ENCODE measurements around the gene DLG2. TPM values are rescaled to one million over a fixed set of nuclear protein-coding genes. Genes with fewer than 3 reads are reported as not detected.

Gene DLG2
- total and polyA plus RNA-seq, 9 of the 15 experiments (the other 6 are each of a cell fraction or from before 2014, with no cell fraction given) = 0.52 to 1.6 (median 0.95) TPM

DNA sequence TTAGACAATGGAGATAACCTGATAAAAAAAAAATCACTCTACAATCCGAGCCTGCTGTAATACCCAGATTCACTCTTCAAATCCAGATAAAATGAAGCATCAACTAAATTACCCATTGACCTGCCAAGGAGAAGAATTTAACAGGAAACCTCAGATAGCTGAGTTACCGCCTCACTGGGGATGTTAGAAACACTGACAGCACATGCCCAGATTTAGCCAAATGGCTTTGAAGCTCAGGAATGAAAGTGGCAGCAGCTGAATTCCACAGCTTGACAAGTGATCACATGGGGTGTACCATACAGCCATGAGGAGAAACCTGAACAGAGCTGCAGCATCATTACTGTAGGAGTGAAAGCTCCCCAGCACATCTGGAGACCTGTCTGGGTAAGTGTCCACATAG, 807.6 kb downstream of the DLG2 start:
- ChIA-PET POLR2A (no interaction called here), CTCF (ENCODE audit: low intra/inter-chr PET ratio) (no interaction called here)
- Histone ChIP-seq H3K4me1 (replicated peaks in 1 of 2; ENCODE audit: control insufficient read depth in 2 of 2, insufficient read depth in 2 of 2, low read length in 2 of 2) (no peaks in the 10 kb centered on the region), H3K9me1 (ENCODE audit: control insufficient read depth, insufficient read depth, low read length) (no peaks in the 10 kb centered on the region), H3K79me2 (ENCODE audit: control insufficient read depth, insufficient read depth, low read length) (no peaks in the 10 kb centered on the region), H4K20me1 (replicated peaks; ENCODE audit: control insufficient read depth, insufficient read depth, low read length) (no peaks in the 10 kb centered on the region), H3K4me2 (ENCODE audit: insufficient read depth, low read length) (no peak overlapping the region), H3K9me3 (replicated peaks; ENCODE audit: control insufficient read depth, insufficient read depth, low read depth, low read length) (no peaks in the 10 kb centered on the region), H3K27ac (ENCODE audit: extremely low read depth, low read depth, low read length) (no peak overlapping the region), H3K9ac (ENCODE audit: insufficient read depth in 1 of 2, low read depth in 2 of 2, low read length in 2 of 2) (no peak overlapping the region), H2AFZ (ENCODE audit: low read depth, low read length) (no peak overlapping the region), H3K4me3 (no peak overlapping the region), H3K36me3 (ENCODE audit: control insufficient read depth, insufficient read depth, low read length) (no peaks in the 10 kb centered on the region), H3K27me3 (ENCODE audit: control insufficient read depth in 2 of 2, insufficient read depth in 2 of 2, low read length in 2 of 2) (no peaks in the 10 kb centered on the region)
- in situ Hi-C loops (cut with MboI) = no loop called here
- WGBS (ENCODE audit: insufficient coverage, low coverage, missing lambda C conversion rate) = 0% methylated on average over 2 of the region's 2 CpGs
- TF ChIP-seq PTTG1 (tag; IDR thresholded peaks at IDR 0.05; ENCODE audit: low read depth) (no peak), RBM14 (IDR thresholded peaks at IDR 0.05; ENCODE audit: borderline replicate concordance, insufficient read depth, low read depth, low read length) (no peak), LCOR (CRISPR knock-in tag; IDR thresholded peaks at IDR 0.05) (no peak), SP1 (CRISPR knock-in tag; IDR thresholded peaks at IDR 0.05) (no peak), FOSL1 (tag; conservative IDR thresholded peaks at IDR 0.05) (no peak)
- intact Hi-C loops (cut with micrococcal nuclease) = no loop called here
- DNase-seq (ENCODE audit: extremely low read depth in 1 of 4, low spot score in 3 of 4) (no peak), ATAC-seq (no peak), FAIRE-seq (no peak)
- BruUV-seq (replicated peaks) = no TSS peak

GRCh38 chr11:84819128-84819527, 808.0 kb downstream of the DLG2 start:
- DNase-seq (ENCODE audit: extremely low read depth in 1 of 4, low spot score in 3 of 4) = no peak
- Histone ChIP-seq H3K9me1 (ENCODE audit: control insufficient read depth, insufficient read depth, low read length) (no peaks in the 10 kb centered on the region), H3K27ac (ENCODE audit: extremely low read depth, low read depth, low read length) (no peak overlapping the region), H4K20me1 (replicated peaks; ENCODE audit: control insufficient read depth, insufficient read depth, low read length) (no peaks in the 10 kb centered on the region), H3K79me2 (ENCODE audit: control insufficient read depth, insufficient read depth, low read length) (no peaks in the 10 kb centered on the region), H3K4me3 (no peak overlapping the region), H3K4me2 (ENCODE audit: insufficient read depth, low read length) (no peak overlapping the region), H3K36me3 (ENCODE audit: control insufficient read depth, insufficient read depth, low read length) (no peaks in the 10 kb centered on the region), H3K27me3 (ENCODE audit: control insufficient read depth in 2 of 2, insufficient read depth in 2 of 2, low read length in 2 of 2) (no peaks in the 10 kb centered on the region), H2AFZ (ENCODE audit: low read depth, low read length) (no peak overlapping the region), H3K9me3 (replicated peaks; ENCODE audit: control insufficient read depth, insufficient read depth, low read depth, low read length) (no peaks in the 10 kb centered on the region), H3K4me1 (replicated peaks in 1 of 2; ENCODE audit: control insufficient read depth in 2 of 2, insufficient read depth in 2 of 2, low read length in 2 of 2) (no peaks in the 10 kb centered on the region), H3K9ac (ENCODE audit: insufficient read depth in 1 of 2, low read depth in 2 of 2, low read length in 2 of 2) (no peak overlapping the region)
- 0% methylated on average over 1 of the region's 1 CpG for WGBS (ENCODE audit: insufficient coverage, low coverage, missing lambda C conversion rate)
- in situ Hi-C loops (cut with MboI) (no loop called here), intact Hi-C loops (cut with micrococcal nuclease) (no loop called here)
- no peak for FAIRE-seq
- no peak for ATAC-seq
- BruUV-seq (replicated peaks) = no TSS peak
- CTCF ChIA-PET (ENCODE audit: low intra/inter-chr PET ratio) = no interaction called here
- POLR2A ChIA-PET = no interaction called here
- no peak for TF ChIP-seq ZFP30 (CRISPR knock-in tag; IDR thresholded peaks at IDR 0.05; ENCODE audit: borderline replicate concordance)
- TF ChIP-seq ATF3 (IDR thresholded peaks at IDR 0.05) = no peak
- no peak for TF ChIP-seq ATF3 (CRISPR knock-in tag; conservative IDR thresholded peaks at IDR 0.05)
- no peak for TF ChIP-seq RBM14 (IDR thresholded peaks at IDR 0.05; ENCODE audit: borderline replicate concordance, insufficient read depth, low read depth, low read length)
- TF ChIP-seq ZNF77 (CRISPR knock-in tag; IDR thresholded peaks at IDR 0.05) = no peak
- TF ChIP-seq ARID3B (CRISPR knock-in tag; IDR thresholded peaks at IDR 0.05; ENCODE audit: borderline replicate concordance) = no peak
- no peak for TF ChIP-seq NKRF (IDR thresholded peaks at IDR 0.05; ENCODE audit: borderline replicate concordance)
- TF ChIP-seq NCOR1 (IDR thresholded peaks at IDR 0.05) = no peak
- no peak for TF ChIP-seq KDM2B (CRISPR knock-in tag; IDR thresholded peaks at IDR 0.05)

All from K562 (cell line).